Muscle layer of colon (tissue), 2 donors: ENCODE measurements around the gene PRELID1.
A peak's percentile ranks its signal among the peaks of the same experiment; 100 is the strongest.

Experiments
- H3K27ac ChIP-seq: one replicate; pipeline ENCODE4 v1.7.0; 2013; ENCODE audit warnings: low read depth, mild to moderate bottlenecking, low read length, moderate library complexity
- H3K27me3 ChIP-seq, 2 donors: one replicate each; pipeline ENCODE4 v1.7.0; 2013; ENCODE audit warnings: low read length in 2 of 2, mild to moderate bottlenecking in 2 of 2; ENCODE audit not compliant: insufficient read depth in 2 of 2, control insufficient read depth in 1 of 2
- H3K36me3 ChIP-seq: one replicate; pipeline ENCODE4 v1.7.0; 2013; ENCODE audit warnings: mild to moderate bottlenecking, low read length; ENCODE audit not compliant: insufficient read depth
- H3K4me1 ChIP-seq: one replicate; pipeline ENCODE4 v1.7.0; 2013; ENCODE audit warnings: mild to moderate bottlenecking, low read length; ENCODE audit not compliant: insufficient read depth
- H3K4me3 ChIP-seq, 2 donors: one replicate each; pipeline ENCODE4 v1.7.0; 2013; ENCODE audit warnings: low read length in 2 of 2, low read depth in 1 of 2, mild to moderate bottlenecking in 1 of 2, moderate library complexity in 1 of 2
- H3K9ac ChIP-seq: one replicate; pipeline ENCODE4 v1.7.0; 2013; ENCODE audit warnings: low read length
- H3K9me3 ChIP-seq: one replicate; pipeline ENCODE4 v1.7.0; 2013; ENCODE audit warnings: mild to moderate bottlenecking, low read length
- donor health status: abdominal sarcoma.
- donor health status: Adenocarcinoma of cecum.

PRELID1 gene

GRCh38 chr5:177309351-177310191 is 6.0 kb downstream of the PRELID1 start:
- Histone ChIP-seq H3K9ac (no peak overlapping the region), H3K36me3 (peaks cover 15% of the 10 kb centered on the region), H3K9me3 (no peaks in the 10 kb centered on the region), H3K4me3 (no peak overlapping the region), H3K27me3 (no peaks in the 10 kb centered on the region), H3K4me1 (peaks cover 24% of the 10 kb centered on the region), H3K27ac (no peak overlapping the region)

GRCh38 chr5:177310332-177310731 is 6.7 kb downstream of the PRELID1 start:
- Histone ChIP-seq H3K9ac (no peak overlapping the region), H3K27me3 (no peaks in the 10 kb centered on the region), H3K4me3 (no peak overlapping the region), H3K36me3 (peaks cover 15% of the 10 kb centered on the region), H3K9me3 (no peaks in the 10 kb centered on the region), H3K4me1 (peaks cover 16% of the 10 kb centered on the region), H3K27ac (no peak overlapping the region)

- no peak overlapping the region for H3K4me3 ChIP-seq
These were observed 7.3 kb downstream of the PRELID1 start for GRCh38 chr5:177310757-177311391.

GRCh38 chr5:177311392-177311722 is 7.8 kb downstream of the PRELID1 start:
- Histone ChIP-seq H3K4me1 (peaks cover 12% of the 10 kb centered on the region), H3K4me3 (peak overlapping the region; percentile 29 to 68), H3K36me3 (peaks cover 6% of the 10 kb centered on the region), H3K27me3 (no peaks in the 10 kb centered on the region), H3K9me3 (no peaks in the 10 kb centered on the region), H3K9ac (no peak overlapping the region), H3K27ac (no peak overlapping the region)

More at GRCh38 chr5:177310757-177311391, 7.3 kb downstream of the PRELID1 start:
- H3K27me3 ChIP-seq: no peaks in the 10 kb centered on the region
- peaks cover 10% of the 10 kb centered on the region for H3K36me3 ChIP-seq
- peaks cover 12% of the 10 kb centered on the region for H3K4me1 ChIP-seq
- no peak overlapping the region for H3K9ac ChIP-seq
- H3K27ac ChIP-seq: no peak overlapping the region
- H3K9me3 ChIP-seq: no peaks in the 10 kb centered on the region

GRCh38 chr5:177311723-177312648 is 8.4 kb downstream of the PRELID1 start, which contains the start of gene MXD3:
Gene MXD3 (minus strand): TSS chr5:177311898. CDS start chr5:177311830, 68 bp downstream.
- no peaks in the 10 kb centered on the region for H3K9me3 ChIP-seq
- H3K9ac ChIP-seq: no peak within 1 kb of the TSS
- H3K36me3 ChIP-seq: no peaks in the 10 kb centered on the region
- H3K4me1 ChIP-seq: peaks cover 12% of the 10 kb centered on the region
- no peaks in the 10 kb centered on the region for H3K27me3 ChIP-seq
- H3K27ac ChIP-seq: no peak within 1 kb of the TSS
- H3K4me3 ChIP-seq: peak within 1 kb of the TSS; percentile 29 to 68

GRCh38 chr5:177312649-177313181 is 9.1 kb downstream of the PRELID1 start:
- no peak overlapping the region for H3K27ac ChIP-seq
- H3K27me3 ChIP-seq: no peaks in the 10 kb centered on the region
- no peaks in the 10 kb centered on the region for H3K36me3 ChIP-seq
- no peak overlapping the region for H3K9ac ChIP-seq
- H3K4me3 ChIP-seq: peak overlapping the region in 1 of 2 donors; percentile 34
- peaks cover 12% of the 10 kb centered on the region for H3K4me1 ChIP-seq
- H3K9me3 ChIP-seq: no peaks in the 10 kb centered on the region

GRCh38 chr5:177313561-177314259 is 10.1 kb downstream of the PRELID1 start:
- no peak overlapping the region for H3K27ac ChIP-seq
- H3K9ac ChIP-seq: no peak overlapping the region
- H3K4me3 ChIP-seq: no peak overlapping the region
- no peaks in the 10 kb centered on the region for H3K36me3 ChIP-seq
- peaks cover 12% of the 10 kb centered on the region for H3K4me1 ChIP-seq
- H3K27me3 ChIP-seq: no peaks in the 10 kb centered on the region
- no peaks in the 10 kb centered on the region for H3K9me3 ChIP-seq

- H3K9ac ChIP-seq: no peak overlapping the region
- no peaks in the 10 kb centered on the region for H3K27me3 ChIP-seq
- no peaks in the 10 kb centered on the region for H3K9me3 ChIP-seq
- no peak overlapping the region for H3K27ac ChIP-seq
- H3K4me1 ChIP-seq: peaks cover 10% of the 10 kb centered on the region
- H3K4me3 ChIP-seq: no peak overlapping the region
- H3K36me3 ChIP-seq: no peaks in the 10 kb centered on the region
These were observed 11.1 kb downstream of the PRELID1 start for GRCh38 chr5:177314376-177315342.

GRCh38 chr5:177315411-177315810 is 11.8 kb downstream of the PRELID1 start:
- H3K27ac ChIP-seq: no peak overlapping the region
- H3K4me3 ChIP-seq: no peak overlapping the region
- H3K4me1 ChIP-seq: peaks cover 6% of the 10 kb centered on the region
- no peaks in the 10 kb centered on the region for H3K27me3 ChIP-seq
- no peaks in the 10 kb centered on the region for H3K36me3 ChIP-seq
- no peaks in the 10 kb centered on the region for H3K9me3 ChIP-seq
- no peak overlapping the region for H3K9ac ChIP-seq

- Histone ChIP-seq H3K36me3 (no peaks in the 10 kb centered on the region), H3K27me3 (no peaks in the 10 kb centered on the region), H3K27ac (no peak overlapping the region), H3K9ac (no peak overlapping the region), H3K4me1 (peaks cover 6% of the 10 kb centered on the region), H3K4me3 (no peak overlapping the region), H3K9me3 (no peaks in the 10 kb centered on the region)
These were observed 12.4 kb downstream of the PRELID1 start for GRCh38 chr5:177316005-177316404.
